ENCODE measurements around the gene AGXT2. TPM values are rescaled to one million over a fixed set of nuclear protein-coding genes. Genes with fewer than 3 reads are reported as not detected.

AGXT2 gene
- total and polyA plus RNA-seq, 5 donors, result not detected

GRCh38 chr5:34967540-34967939, 80.2 kb downstream of the AGXT2 start:
- Histone ChIP-seq H3K27me3 (ENCODE audit: control insufficient read depth, insufficient read depth) (no peaks in the 10 kb centered on the region), H3K4me3 (ENCODE audit: low read length) (no peak overlapping the region), H3K9me3 (ENCODE audit: control insufficient read depth, low read length) (no peaks in the 10 kb centered on the region), H3K4me1 (ENCODE audit: control insufficient read depth, insufficient read depth, low read length) (no peaks in the 10 kb centered on the region), H3K27ac (ENCODE audit: low read length) (no peak overlapping the region)
- DNase-seq (no peak), ATAC-seq (no peak)
- intact Hi-C loops (cut with DNase I), result no loop called here
- 94% methylated on average over 4 of the region's 4 CpGs for WGBS

- no peak overlapping the region for H3K27ac ChIP-seq (ENCODE audit: low read length)
- intact Hi-C loops (cut with DNase I), result no loop called here
- H3K4me1 ChIP-seq (ENCODE audit: control insufficient read depth, insufficient read depth, low read length), result no peaks in the 10 kb centered on the region
- ATAC-seq, result no peak
- H3K9me3 ChIP-seq (ENCODE audit: control insufficient read depth, low read length), result no peaks in the 10 kb centered on the region
- H3K4me3 ChIP-seq (ENCODE audit: low read length), result no peak overlapping the region
- no peak for DNase-seq
- WGBS, result 94% methylated on average over 1 of the region's 1 CpG
- H3K27me3 ChIP-seq (ENCODE audit: control insufficient read depth, insufficient read depth), result no peaks in the 10 kb centered on the region
Observed at GRCh38 chr5:34959323-34959722, 88.4 kb downstream of the AGXT2 start.

GRCh38 chr5:34957857-34958690, 89.7 kb downstream of the AGXT2 start:
- H3K4me1 ChIP-seq (ENCODE audit: control insufficient read depth, insufficient read depth, low read length), result no peaks in the 10 kb centered on the region
- WGBS, result 49% methylated on average over 5 of the region's 5 CpGs
- no peak overlapping the region for H3K27ac ChIP-seq (ENCODE audit: low read length)
- intact Hi-C loops (cut with DNase I), result no loop called here
- ATAC-seq, result peak in 1 of 2 donors; percentile 52
- no peaks in the 10 kb centered on the region for H3K27me3 ChIP-seq (ENCODE audit: control insufficient read depth, insufficient read depth)
- no peak overlapping the region for H3K4me3 ChIP-seq (ENCODE audit: low read length)
- no peaks in the 10 kb centered on the region for H3K9me3 ChIP-seq (ENCODE audit: control insufficient read depth, low read length)
- no peak for DNase-seq

- DNase-seq, result no peak
- WGBS, result 90% methylated on average over 1 of the region's 1 CpG
- Histone ChIP-seq H3K4me3 (ENCODE audit: low read length) (no peak overlapping the region), H3K4me1 (ENCODE audit: control insufficient read depth, insufficient read depth, low read length) (no peaks in the 10 kb centered on the region), H3K27me3 (ENCODE audit: control insufficient read depth, insufficient read depth) (no peaks in the 10 kb centered on the region), H3K9me3 (ENCODE audit: control insufficient read depth, low read length) (no peaks in the 10 kb centered on the region), H3K27ac (ENCODE audit: low read length) (no peak overlapping the region)
- no peak for ATAC-seq
- intact Hi-C loops (cut with DNase I), result no loop called here
Observed at GRCh38 chr5:34957321-34957720, 90.4 kb downstream of the AGXT2 start.

Other genes with a start within 250 kb of the AGXT2 start
- not detected for gene TTC23L, start 208.8 kb downstream of the AGXT2 start, total RNA-seq
- gene TTC23L, start 208.8 kb downstream of the AGXT2 start, polyA plus RNA-seq, result not detected
- 10 to 100 TPM; 24.1 to 29.1 (median 24.8) TPM for gene RAD1, start 132.4 kb downstream of the AGXT2 start, total RNA-seq
- 26.9 TPM for gene RAD1, start 132.4 kb downstream of the AGXT2 start, polyA plus RNA-seq
- gene BRIX1, start 132.2 kb downstream of the AGXT2 start, total RNA-seq, result 10 to 100 TPM; 12.4 to 20.8 (median 14.1) TPM
- 13.5 TPM for gene BRIX1, start 132.2 kb downstream of the AGXT2 start, polyA plus RNA-seq
- 10 to 100 TPM; 57.2 to 63.7 (median 62.1) TPM for gene DNAJC21, start 118.4 kb downstream of the AGXT2 start, total RNA-seq
- 46.2 TPM for gene DNAJC21, start 118.4 kb downstream of the AGXT2 start, polyA plus RNA-seq
- 1 to 10 TPM in 2 of 4 donors, under 1 TPM in 2; 0.88 to 1.7 (median 1.3) TPM for gene PRLR, start 182.5 kb upstream of the AGXT2 start, total RNA-seq
- gene PRLR, start 182.5 kb upstream of the AGXT2 start, polyA plus RNA-seq, result 0.20 TPM